ENCODE data around the gene PPP4R4. TPM values are rescaled to one million over a fixed set of nuclear protein-coding genes. Genes with fewer than 3 reads are reported as not detected.

The PPP4R4 gene
- total and polyA plus RNA-seq, 2 experiments from 2014 or later = 0.11 to 0.22 TPM

DNA sequence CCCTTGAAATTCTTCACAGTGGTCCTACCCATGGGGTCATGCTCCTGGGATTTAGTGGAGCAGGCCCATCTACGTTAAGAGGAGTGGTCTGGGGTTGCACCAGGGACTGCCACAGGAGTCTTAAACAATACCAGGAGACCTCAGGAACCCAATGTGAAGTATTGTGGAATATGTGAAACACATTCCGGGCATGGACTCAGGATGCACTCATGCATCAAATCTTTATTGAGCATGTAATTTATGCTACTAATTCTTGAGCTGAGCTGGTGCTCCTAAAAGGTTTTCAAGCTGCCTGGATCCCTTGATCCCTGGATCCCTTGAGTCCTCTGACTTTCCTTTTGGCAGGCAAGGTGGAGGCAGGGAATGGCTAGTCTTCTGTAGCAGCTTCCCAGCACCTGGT lies 110.1 kb downstream of the PPP4R4 start:
- H3K4me2 ChIP-seq (ENCODE audit: unreplicated experiment) = no peak overlapping the region
- H3K79me2 ChIP-seq (ENCODE audit: insufficient read depth) = no peaks in the 10 kb centered on the region
- H4K20me1 ChIP-seq (ENCODE audit: insufficient read depth) = no peaks in the 10 kb centered on the region
- TF ChIP-seq EZH2 (IDR thresholded peaks at IDR 0.05; ENCODE audit: insufficient read depth, poor library complexity, severe bottlenecking) (no peak), EZH2phosphoT487 (IDR thresholded peaks at IDR 0.05; ENCODE audit: insufficient read depth, low read depth) (no peak)
- H3K27ac ChIP-seq = no peak overlapping the region
- H3K4me1 ChIP-seq (ENCODE audit: insufficient read depth) = no peaks in the 10 kb centered on the region
- no peaks in the 10 kb centered on the region for H3F3A ChIP-seq (ENCODE audit: insufficient read depth)
- H3K9ac ChIP-seq = no peak overlapping the region
- no peak overlapping the region for H2AFZ ChIP-seq
- no peaks in the 10 kb centered on the region for H3K27me3 ChIP-seq (replicated peaks; ENCODE audit: insufficient read depth)
- no peaks in the 10 kb centered on the region for H3K9me3 ChIP-seq (ENCODE audit: low read depth)
- WGBS, 2 experiments (ENCODE audit: low coverage in 1 of 2, low lambda C conversion rate in 2 of 2, missing lambda C conversion rate in 2 of 2) = 69 to 72% methylated on average over 2 of the region's 2 CpGs
- H3K9me2 ChIP-seq (ENCODE audit: insufficient read depth) = peaks cover 3% of the 10 kb centered on the region; the same call in 1 of the 2 replicates
- in situ Hi-C loops (cut with MboI) = no loop called here
- no peaks in the 10 kb centered on the region for H3K36me3 ChIP-seq (ENCODE audit: low read depth)
- DNase-seq = no peak
- no peak overlapping the region for H3K4me3 ChIP-seq

DNA sequence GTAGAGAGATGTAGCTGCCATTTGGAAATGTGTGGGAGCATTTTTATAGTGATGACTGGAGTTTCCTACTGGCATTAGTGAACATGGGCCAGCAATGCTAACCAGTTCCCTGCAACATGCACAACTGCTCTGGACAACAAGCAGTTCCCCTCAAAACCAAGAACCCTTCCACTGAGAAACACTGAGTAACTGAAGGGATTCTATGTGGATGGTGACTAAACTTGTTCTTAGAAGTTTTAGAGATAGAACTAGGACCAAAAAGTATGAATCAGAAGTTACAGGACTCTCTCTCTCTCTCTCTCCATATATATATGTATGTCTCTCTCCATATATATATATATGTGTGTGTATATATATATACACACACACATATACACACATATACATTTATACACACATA lies 111.0 kb downstream of the PPP4R4 start:
- Histone ChIP-seq H2AFZ (no peak overlapping the region), H3K4me2 (ENCODE audit: unreplicated experiment) (no peak overlapping the region), H3K9me3 (ENCODE audit: low read depth) (no peaks in the 10 kb centered on the region), H3K4me3 (no peak overlapping the region), H3F3A (ENCODE audit: insufficient read depth) (no peaks in the 10 kb centered on the region), H3K4me1 (ENCODE audit: insufficient read depth) (no peaks in the 10 kb centered on the region), H3K9ac (no peak overlapping the region), H3K36me3 (ENCODE audit: low read depth) (no peaks in the 10 kb centered on the region), H4K20me1 (ENCODE audit: insufficient read depth) (no peaks in the 10 kb centered on the region), H3K79me2 (ENCODE audit: insufficient read depth) (no peaks in the 10 kb centered on the region), H3K27ac (no peak overlapping the region), H3K27me3 (replicated peaks; ENCODE audit: insufficient read depth) (no peaks in the 10 kb centered on the region), H3K9me2 (ENCODE audit: insufficient read depth) (peaks cover 3% of the 10 kb centered on the region; the same call in 1 of the 2 replicates)
- in situ Hi-C loops (cut with MboI) = no loop called here
- TF ChIP-seq EZH2 (IDR thresholded peaks at IDR 0.05; ENCODE audit: insufficient read depth, poor library complexity, severe bottlenecking) (no peak), EZH2phosphoT487 (IDR thresholded peaks at IDR 0.05; ENCODE audit: insufficient read depth, low read depth) (no peak)
- DNase-seq = no peak

DNA sequence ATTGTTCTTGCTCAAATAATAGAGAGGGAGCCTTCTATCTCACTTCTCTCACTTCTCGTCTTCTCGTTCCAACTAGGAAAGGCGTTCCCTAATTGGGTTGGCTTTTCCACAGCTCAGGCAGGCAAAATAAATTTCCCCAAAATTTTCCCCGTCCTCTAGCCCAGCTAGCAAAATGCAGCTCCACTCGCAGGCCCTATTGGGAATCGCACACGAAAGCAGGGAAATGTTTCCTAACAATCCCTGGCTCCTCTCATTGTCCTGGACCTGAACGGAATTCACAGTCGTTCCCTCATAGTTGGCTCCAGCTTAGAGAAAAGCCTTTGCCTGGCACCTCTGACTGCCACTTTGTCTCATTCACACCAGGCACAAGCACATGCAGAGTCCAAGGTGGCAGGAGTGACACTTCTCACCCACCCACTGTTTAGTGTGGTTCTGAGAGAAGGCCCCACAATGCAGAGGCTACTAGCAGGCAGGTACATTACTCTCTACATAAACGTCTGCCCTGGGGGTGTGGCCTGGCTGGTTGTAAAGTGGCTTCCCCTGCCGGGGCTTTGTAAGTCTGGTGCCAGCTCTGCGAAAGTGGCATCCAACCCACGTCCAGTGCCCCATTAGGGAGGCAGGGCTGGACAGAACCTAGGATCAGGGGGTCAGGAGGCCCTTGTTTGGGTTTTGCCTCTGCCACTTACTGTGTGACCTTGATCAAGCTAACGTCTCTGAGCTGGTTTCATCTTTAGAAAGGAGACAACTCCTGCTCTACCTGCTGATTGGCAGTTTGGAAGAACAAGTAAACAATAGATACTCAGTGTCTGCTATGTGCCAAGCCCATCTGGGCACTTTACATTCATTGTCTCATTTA lies 114.7 kb downstream of the PPP4R4 start:
- no peaks in the 10 kb centered on the region for H3K9me3 ChIP-seq (ENCODE audit: low read depth)
- no peak overlapping the region for H3K4me3 ChIP-seq
- WGBS, 2 experiments (ENCODE audit: low coverage in 1 of 2, low lambda C conversion rate in 2 of 2, missing lambda C conversion rate in 2 of 2) = 45 to 46% methylated on average over 14 of the region's 14 CpGs
- in situ Hi-C loops (cut with MboI) = no loop called here
- no peaks in the 10 kb centered on the region for H3F3A ChIP-seq (ENCODE audit: insufficient read depth)
- H2AFZ ChIP-seq = no peak overlapping the region
- TF ChIP-seq EZH2phosphoT487 (IDR thresholded peaks at IDR 0.05; ENCODE audit: insufficient read depth, low read depth) (no peak), EZH2 (IDR thresholded peaks at IDR 0.05; ENCODE audit: insufficient read depth, poor library complexity, severe bottlenecking) (no peak)
- no peaks in the 10 kb centered on the region for H3K79me2 ChIP-seq (ENCODE audit: insufficient read depth)
- H3K9ac ChIP-seq = no peak overlapping the region
- H3K4me1 ChIP-seq (ENCODE audit: insufficient read depth) = no peaks in the 10 kb centered on the region
- H3K4me2 ChIP-seq (ENCODE audit: unreplicated experiment) = no peak overlapping the region
- no peaks in the 10 kb centered on the region for H3K9me2 ChIP-seq (ENCODE audit: insufficient read depth)
- H3K27ac ChIP-seq = no peak overlapping the region
- no peaks in the 10 kb centered on the region for H4K20me1 ChIP-seq (ENCODE audit: insufficient read depth)
- H3K27me3 ChIP-seq (replicated peaks; ENCODE audit: insufficient read depth) = no peaks in the 10 kb centered on the region
- H3K36me3 ChIP-seq (ENCODE audit: low read depth) = no peaks in the 10 kb centered on the region
- no peak for DNase-seq

DNA sequence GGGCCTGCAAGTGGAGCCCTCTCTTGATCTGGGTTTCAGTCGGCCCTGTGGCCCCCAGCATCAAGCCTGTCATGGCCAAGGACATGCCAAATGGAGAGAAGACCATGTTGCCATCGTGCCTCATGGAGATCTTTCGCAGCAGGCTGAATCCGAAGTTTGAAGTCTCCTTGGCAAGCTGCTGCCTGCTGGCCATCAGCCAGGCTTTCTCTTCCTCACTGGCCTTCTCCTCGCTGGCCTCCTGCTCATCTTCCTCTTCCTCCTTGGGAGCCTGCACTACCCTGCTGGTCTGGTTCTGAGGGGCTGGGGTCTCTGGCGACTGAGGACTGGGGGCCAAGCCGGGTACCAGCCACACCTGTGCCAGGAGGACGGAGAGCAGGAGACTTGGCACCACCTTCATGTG lies 116.1 kb downstream of the PPP4R4 start:
- H3K9ac ChIP-seq = no peak overlapping the region
- WGBS, 2 experiments (ENCODE audit: low coverage in 1 of 2, low lambda C conversion rate in 2 of 2, missing lambda C conversion rate in 2 of 2) = 61 to 80% methylated on average over 8 of the region's 8 CpGs
- no peaks in the 10 kb centered on the region for H4K20me1 ChIP-seq (ENCODE audit: insufficient read depth)
- H3K27me3 ChIP-seq (replicated peaks; ENCODE audit: insufficient read depth) = no peaks in the 10 kb centered on the region
- H3F3A ChIP-seq (ENCODE audit: insufficient read depth) = no peaks in the 10 kb centered on the region
- H3K36me3 ChIP-seq (ENCODE audit: low read depth) = no peaks in the 10 kb centered on the region
- no peak overlapping the region for H3K4me3 ChIP-seq
- no peaks in the 10 kb centered on the region for H3K9me3 ChIP-seq (ENCODE audit: low read depth)
- DNase-seq = no peak
- no peaks in the 10 kb centered on the region for H3K9me2 ChIP-seq (ENCODE audit: insufficient read depth)
- no peak overlapping the region for H2AFZ ChIP-seq
- in situ Hi-C loops (cut with MboI) = no loop called here
- TF ChIP-seq EZH2 (IDR thresholded peaks at IDR 0.05; ENCODE audit: insufficient read depth, poor library complexity, severe bottlenecking) (no peak), EZH2phosphoT487 (IDR thresholded peaks at IDR 0.05; ENCODE audit: insufficient read depth, low read depth) (no peak)
- no peaks in the 10 kb centered on the region for H3K79me2 ChIP-seq (ENCODE audit: insufficient read depth)
- H3K4me2 ChIP-seq (ENCODE audit: unreplicated experiment) = no peak overlapping the region
- no peak overlapping the region for H3K27ac ChIP-seq
- no peaks in the 10 kb centered on the region for H3K4me1 ChIP-seq (ENCODE audit: insufficient read depth)

Data from GM23248 (cell line).